Regular cardiac myocyte (primary cell): ENCODE measurements around the gene STARD6. TPM values are rescaled to one million over a fixed set of nuclear protein-coding genes. Genes with fewer than 3 reads are reported as not detected.

Source experiments
- total RNA-seq: library from RNA; depleted of rRNA; stranded (reverse); fragments of >200 nt; gene quantifications from 2 replicates; pipeline ENCODE4 v1.2.3, GENCODE V29; 2014

The STARD6 gene, protein sequence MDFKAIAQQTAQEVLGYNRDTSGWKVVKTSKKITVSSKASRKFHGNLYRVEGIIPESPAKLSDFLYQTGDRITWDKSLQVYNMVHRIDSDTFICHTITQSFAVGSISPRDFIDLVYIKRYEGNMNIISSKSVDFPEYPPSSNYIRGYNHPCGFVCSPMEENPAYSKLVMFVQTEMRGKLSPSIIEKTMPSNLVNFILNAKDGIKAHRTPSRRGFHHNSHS
- 0.28 TPM in 1 of 2 replicates, not detected in the other for total RNA-seq

DNA sequence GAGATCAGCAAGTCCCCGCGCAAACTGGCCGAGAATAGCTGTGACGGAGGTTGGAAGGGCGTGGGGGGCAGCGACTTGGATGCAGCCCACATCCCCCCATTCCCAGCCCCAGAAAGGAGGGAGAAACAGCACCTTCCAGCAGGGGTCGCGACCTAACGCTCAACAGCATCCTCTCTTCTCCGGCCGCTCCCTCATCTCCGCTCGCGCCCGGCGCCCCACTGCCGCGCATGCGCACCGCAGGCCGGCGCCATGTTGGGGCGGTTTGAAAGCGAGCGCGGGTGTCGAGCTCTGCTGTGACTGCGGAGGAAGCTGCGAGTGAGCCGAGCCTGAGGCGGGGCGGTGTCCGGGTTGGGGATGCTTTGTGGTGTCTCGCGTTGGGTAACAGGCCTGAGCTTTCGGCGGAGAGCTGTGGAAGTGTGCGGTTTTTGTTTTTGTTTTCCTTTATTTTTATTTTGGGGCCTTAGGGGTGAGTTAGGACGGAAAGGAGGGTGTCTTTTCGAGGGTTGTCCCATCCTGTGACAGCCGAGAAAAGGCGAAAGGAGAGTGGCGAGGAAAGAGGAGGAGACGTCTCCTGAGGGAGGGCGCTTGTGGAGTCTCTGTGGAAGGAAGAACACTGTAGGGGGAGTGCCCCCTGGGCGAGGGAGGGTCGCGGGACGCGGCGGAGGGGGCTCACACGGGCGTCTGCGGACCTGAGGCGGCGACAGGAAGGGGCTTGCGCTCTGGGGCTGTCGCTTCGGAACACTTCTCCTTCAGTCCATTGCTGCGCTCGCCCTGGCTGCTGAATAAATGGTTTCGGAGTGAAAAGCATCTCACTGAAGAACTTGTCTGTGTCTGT lies at the start of gene STARD6, which contains the start of gene C18orf54:
Gene STARD6, minus strand, starts transcription at position 199 of the 835 bp plus-strand sequence. CDS start 3,285 bp downstream, outside the sequence.
Gene C18orf54, plus strand, starts transcription at position 247 of the 835 bp plus-strand sequence. CDS start 2,667 bp downstream, outside the sequence.

Other genes starting within 250 kb of the STARD6 start
- 23.1 and 23.4 TPM in 2 replicates for gene MBD2, start 133.2 kb downstream of the STARD6 start, total RNA-seq
- 19.6 and 32.7 TPM in 2 replicates for gene POLI, start 88.3 kb downstream of the STARD6 start, total RNA-seq
- 3.1 and 9.8 TPM in 2 replicates for gene C18orf54, start within 50 bp of the STARD6 start, total RNA-seq
- not detected in 2 replicates for gene DYNAP, start 233.4 kb upstream of the STARD6 start, total RNA-seq